ENCODE data around the gene AKT2.

AKT2 gene

DNA sequence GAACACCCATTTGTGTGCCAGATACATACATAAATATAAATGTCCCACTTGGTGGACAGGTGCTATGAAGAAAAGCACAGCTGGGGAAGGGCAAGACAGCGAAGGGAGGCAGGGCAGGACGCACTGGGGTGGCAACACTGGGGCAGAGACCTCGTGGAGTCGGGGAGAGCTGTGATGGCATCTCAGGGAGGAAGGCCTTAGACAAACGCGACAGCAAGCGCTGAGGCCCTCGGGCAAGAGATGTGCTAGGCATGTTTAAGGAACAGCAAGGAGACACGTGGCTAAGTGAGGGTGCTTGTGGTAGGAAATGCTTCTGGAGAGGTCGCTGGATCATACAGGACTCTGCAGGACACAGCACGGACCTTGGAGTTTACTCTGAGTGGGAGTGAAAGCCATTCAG is 35.4 kb downstream of the AKT2 start:
- DNase-seq = no peak

DNA sequence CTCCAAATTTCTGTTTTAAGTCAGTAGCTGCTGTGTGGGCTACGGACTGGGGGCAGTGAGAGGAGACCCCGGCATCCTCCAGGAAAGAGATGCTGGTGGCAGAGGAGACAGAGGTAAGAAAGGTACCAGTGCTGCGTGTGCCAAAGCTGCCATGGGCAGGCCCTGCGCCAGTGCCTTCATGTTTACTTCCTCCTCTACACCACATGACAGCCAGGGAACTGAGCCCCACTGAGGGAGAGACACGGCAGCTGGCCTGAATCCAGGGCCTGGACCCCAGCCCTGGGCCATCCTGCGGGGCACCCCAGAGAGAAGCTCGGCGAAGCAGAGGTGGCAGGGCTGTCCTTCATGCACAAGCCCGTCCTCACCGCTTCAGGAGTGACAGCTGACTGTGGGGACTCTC is 35.9 kb downstream of the AKT2 start:
- no peak for DNase-seq

- no peak for DNase-seq
Measured at GRCh38 chr19:40247735-40248262, 37.3 kb downstream of the AKT2 start.

- DNase-seq = no peak
Measured at GRCh38 chr19:40247178-40247577, 38.0 kb downstream of the AKT2 start.

GRCh38 chr19:40246292-40247073 is 38.7 kb downstream of the AKT2 start:
- no peak for DNase-seq

GRCh38 chr19:40245506-40246128 is 39.5 kb downstream of the AKT2 start:
- DNase-seq = peak in 1 of 2 donors; percentile 2

- no peak for DNase-seq
Measured at GRCh38 chr19:40244579-40245317, 40.4 kb downstream of the AKT2 start.

DNA sequence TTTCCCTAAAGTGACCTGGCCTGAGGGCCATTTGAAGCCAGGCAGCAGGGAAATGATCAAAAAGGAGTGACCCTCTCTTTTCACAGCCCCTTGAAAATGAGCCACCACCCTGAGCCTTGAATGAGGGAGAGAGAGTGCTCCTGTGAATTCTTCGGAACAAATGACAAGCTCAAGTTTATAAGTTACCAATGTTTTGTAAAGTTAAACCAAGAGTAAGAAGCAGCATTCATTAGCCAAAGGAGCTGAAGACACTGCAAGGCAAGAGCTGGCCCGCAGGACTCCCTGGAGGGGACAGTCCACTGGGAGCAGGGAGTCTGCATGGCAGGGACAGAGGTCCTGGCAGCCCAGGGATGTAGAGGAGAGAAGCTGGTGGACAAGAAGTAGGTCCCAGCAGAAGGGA is 42.0 kb downstream of the AKT2 start:
- DNase-seq = no peak

DNA sequence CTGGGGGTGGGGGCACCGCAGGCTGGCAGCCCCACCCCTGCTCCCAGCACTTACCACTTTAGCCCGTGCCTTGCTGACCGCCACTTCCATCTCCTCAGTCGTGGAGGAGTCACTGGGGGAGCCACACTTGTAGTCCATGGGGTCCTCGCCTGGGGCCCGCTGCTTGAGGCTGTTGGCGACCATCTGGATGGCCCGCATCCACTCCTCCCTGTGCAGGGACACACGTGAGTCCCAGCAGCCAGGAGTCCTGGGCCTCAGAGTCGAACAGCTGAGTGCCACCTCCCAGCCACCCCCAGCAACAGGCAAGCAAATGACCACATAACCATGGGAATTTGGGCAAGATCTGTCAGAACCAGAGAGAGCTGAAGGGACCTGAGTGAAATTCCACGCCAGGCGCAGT is 42.7 kb downstream of the AKT2 start:
- DNase-seq = no peak

DNA sequence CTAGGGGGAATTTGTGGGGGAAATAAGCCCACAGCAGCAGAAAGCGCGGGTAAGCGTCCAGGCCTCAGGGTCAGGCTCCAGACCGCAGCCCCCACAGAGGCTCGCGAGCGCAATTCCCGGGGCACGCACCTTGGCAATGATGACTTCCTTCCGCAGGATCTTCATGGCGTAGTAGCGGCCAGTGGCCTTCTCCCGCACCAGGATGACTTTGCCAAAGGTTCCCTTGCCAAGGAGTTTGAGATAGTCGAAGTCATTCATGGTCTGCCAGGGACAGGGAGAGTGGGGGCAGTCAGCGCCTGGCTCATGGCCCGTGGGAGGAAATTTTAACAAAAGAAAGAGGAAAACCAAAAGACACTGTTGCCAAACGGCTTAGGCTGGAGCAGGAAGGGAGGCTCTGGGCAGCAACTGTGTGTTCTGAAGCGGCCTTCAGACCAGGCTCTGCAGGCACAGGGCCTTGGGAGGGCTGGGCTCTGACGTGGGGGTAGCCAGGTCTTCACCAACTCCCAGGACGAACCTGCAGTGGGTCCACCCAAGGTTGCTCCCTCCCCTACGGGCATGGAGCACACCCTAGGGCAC is 43.2 kb downstream of the AKT2 start:
- DNase-seq = no peak

DNA sequence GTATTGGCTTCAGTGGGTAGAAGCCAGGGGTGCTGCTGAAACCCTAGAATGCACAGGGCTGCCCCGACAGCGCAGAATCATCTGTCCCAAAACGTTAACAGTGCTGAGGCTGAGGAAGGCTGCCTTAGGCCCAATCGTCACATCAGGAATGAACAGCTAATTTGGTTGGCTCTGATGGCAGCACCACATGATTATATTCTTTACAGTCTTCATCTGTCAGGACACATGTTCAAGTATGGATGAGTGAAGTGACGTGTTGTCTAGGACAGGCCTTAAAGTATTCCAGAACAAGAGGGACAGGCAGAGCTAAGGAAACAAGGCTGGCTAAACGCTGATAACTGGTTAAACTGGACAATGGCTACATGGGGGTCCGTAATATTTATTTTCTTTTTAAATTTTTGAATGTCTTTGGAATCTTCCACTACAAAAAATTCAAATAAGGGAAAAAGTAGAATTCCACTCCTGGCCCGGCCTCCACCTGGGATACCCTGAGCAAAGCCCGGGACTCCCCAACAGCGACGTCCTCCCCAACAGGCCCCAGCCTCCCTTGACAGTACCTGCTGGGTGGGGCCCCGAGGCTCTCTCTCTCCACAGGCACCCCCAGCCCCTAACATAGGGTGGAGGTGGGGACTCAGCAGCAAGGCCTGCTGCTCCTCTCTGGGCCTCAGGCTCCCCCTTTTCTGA is 43.9 kb downstream of the AKT2 start:
- no peak for DNase-seq

- no peak for DNase-seq
Measured at GRCh38 chr19:40240332-40240731, 44.8 kb downstream of the AKT2 start.

DNA sequence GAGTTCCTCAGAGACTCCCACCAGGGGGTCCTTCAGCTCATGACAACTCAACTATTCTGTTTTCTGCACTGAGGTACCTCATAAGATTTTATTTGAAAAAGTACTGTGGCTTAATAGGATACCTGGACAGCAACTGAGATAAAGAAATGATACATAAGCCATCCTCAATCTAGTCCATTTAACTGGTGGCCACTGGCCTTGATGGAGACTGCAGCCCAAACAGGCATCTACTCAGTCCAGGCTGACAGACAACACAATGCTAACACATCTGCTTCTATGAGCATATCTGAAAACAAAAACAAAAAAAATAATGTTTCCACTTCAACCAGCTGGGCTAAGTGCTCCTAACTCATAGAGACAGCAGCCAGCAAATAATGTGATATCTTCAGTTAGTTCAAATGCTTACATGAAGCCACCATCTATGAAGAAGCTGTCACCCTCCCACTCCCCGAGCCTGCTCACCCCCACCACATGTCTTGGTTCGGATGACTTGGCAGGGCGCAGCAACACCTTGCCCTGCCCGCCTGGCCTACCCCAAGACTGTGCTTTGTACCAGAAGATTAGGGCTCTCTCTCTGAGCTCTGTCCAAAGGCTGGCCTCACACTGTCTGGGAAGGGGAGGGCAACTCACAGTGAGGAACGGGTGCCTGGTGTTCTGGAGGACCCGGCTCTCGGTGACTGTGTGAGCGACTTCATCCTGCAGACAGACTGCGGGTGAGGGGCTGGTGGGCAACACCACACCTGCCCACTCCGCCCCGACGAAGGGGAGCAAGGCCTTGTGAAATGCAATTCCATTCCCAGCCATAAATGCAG is 45.5 kb downstream of the AKT2 start:
- no peak for DNase-seq

- no peak for DNase-seq
Measured at GRCh38 chr19:40238775-40239174, 46.4 kb downstream of the AKT2 start.

DNA sequence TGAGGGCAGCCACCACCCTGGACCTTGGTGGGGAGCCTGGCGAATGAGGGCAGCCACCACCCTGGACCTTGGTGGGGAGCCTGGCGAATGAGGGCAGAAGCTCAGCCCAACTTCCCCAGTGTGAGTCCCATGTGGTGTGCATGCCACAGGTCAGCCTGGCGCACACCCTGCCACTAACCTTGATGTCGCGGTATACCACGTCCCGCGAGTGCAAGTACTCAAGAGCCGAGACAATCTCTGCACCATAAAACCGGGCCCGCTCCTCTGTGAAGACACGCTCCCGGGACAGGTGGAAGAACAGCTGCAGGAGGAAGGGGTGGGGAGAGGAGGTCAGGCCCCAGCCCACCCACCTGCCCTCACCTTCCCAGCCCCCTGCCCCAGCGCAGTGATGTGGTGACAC is 47.4 kb downstream of the AKT2 start:
- no peak for DNase-seq

- DNase-seq = no peak
Measured at GRCh38 chr19:40236366-40236765, 48.8 kb downstream of the AKT2 start.

GRCh38 chr19:40236026-40236355 is 49.2 kb downstream of the AKT2 start:
- no peak for DNase-seq

DNA sequence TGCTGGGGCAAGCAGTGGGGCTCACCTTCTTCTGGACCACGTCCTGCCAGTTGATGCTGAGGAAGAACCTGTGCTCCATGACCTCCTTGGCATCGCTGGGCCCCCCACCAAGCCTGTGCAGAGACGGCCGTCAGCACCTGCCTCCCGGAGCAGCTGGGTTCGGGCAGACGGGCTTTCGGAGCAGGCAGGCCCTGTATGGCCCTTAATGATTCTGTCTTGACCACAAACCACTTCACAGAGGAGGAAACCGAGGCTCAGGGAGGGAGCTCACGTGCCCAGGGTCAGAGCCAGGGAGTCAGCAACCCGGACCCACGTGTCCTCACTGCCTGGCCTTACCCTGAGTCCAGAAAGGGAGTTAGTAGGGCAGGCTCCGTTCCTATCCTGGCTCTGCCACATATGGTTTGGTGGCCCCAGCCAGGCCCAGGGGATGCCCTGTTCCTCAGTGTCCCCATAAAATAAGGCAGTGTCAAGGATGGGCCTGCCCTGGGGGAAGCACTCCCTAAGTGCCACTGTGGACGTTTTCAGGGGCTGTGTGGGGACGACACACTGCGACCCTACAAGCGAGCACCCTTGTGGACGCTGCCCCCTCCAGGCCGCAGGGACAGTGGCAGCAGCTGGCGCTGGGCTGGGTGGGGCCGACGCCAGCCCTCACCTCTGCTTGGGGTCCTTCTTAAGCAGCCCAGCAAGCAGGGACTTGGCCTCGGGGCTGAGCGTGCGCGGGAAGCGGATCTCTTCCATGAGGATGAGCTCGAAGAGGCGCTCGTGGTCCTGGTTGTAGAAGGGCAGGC is 49.7 kb downstream of the AKT2 start:
- no peak for DNase-seq

GRCh38 chr19:40234429-40235237 is 50.5 kb downstream of the AKT2 start:
- DNase-seq = no peak

DNA sequence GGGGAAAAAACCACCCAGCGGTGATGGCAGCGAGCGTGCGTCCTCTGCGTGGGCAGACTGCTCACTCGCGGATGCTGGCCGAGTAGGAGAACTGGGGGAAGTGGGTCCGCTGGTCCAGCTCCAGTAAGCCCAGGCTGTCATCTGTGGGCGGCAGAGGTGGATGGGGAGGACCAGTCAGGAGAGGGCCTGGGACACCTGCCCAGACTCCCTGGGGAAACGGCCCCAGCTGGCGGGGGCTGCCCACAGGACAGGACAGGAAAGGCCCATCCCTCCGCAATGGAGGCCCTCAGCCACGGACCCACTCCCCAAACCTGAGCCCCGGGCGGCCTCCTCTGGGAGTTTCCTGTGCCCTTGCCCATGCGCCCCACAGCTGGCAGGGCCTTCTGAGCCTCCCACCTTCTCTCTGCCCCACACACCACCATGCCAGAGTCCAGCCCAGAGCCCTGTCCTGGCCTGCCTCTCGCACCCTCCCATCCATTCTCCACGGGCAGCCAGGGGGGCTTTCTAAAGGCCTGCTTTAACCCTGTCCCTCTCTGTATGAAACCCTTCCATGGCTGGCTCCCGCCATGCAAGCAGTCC is 51.2 kb downstream of the AKT2 start:
- DNase-seq = no peak

All from inflammatory macrophage treated with lipopolysaccharide for 1 hour (primary cell).